Measurements from ENCODE around the gene ANXA9. TPM values are rescaled to one million over a fixed set of nuclear protein-coding genes. Genes with fewer than 3 reads are reported as not detected.

The ANXA9 gene
- total and polyA plus RNA-seq, 2 of the 4 experiments (the other 2 are of a cell fraction) = 0.21 to 0.36 TPM

DNA sequence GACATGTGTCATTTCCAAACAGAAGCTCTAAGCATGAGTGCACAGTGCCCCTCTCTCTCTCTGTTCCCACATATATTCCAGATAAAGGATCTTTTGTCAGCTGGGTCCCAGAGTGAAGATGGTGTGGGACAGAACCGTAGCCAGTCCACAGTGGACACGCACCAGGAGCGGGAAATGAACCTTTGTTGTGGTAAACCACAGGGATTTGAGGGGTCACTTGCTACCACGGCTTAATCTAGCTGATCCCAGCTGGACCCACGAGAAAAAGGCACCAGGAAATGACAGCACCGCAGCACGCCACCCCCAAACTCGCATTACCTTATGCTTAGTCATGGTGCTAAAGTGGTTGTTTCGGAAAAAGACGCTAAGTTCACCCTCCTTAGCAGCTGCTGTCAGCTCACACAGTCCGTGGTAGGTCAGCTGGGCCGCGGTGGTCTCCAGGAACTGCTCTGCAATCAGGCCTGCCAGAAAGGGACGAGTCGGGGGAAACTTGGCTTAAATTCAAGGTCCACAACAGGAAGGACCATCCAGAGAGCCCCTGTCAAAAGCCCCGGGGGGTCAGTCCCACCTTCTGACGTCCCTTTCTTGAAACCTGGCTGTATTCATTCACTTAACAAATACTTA, 17.1 kb downstream of the ANXA9 start:
- H4K20me1 ChIP-seq (ENCODE audit: insufficient read depth, low read length) = no peaks in the 10 kb centered on the region
- CTCF ChIA-PET = no interaction called here
- no peak for TF ChIP-seq SMC3 (IDR thresholded peaks at IDR 0.05; ENCODE audit: low read depth, low read length)
- no peak for TF ChIP-seq CEBPB (IDR thresholded peaks at IDR 0.05; ENCODE audit: low read depth, low read length)
- TF ChIP-seq, protein P1, sequence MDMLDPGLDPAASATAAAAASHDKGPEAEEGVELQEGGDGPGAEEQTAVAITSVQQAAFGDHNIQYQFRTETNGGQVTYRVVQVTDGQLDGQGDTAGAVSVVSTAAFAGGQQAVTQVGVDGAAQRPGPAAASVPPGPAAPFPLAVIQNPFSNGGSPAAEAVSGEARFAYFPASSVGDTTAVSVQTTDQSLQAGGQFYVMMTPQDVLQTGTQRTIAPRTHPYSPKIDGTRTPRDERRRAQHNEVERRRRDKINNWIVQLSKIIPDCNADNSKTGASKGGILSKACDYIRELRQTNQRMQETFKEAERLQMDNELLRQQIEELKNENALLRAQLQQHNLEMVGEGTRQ (IDR thresholded peaks at IDR 0.05; ENCODE audit: low read depth, low read length) = no peak; the same call in 1 of the 2 replicates
- TF ChIP-seq POLR2A (IDR thresholded peaks at IDR 0.05; ENCODE audit: low read depth, low read length) = no peak
- no peak for TF ChIP-seq RFX5 (IDR thresholded peaks at IDR 0.05; ENCODE audit: low read depth, low read length)
- TF ChIP-seq BHLHE40 (IDR thresholded peaks at IDR 0.05; ENCODE audit: low read depth, low read length) = peak; percentile 51
- TF ChIP-seq MAFK (IDR thresholded peaks at IDR 0.05; ENCODE audit: low read depth, low read length) = 0 out of 2 replicates have a peak, but pooled peaks have one; percentile 19
- no peak for TF ChIP-seq CTCF (conservative IDR thresholded peaks at IDR 0.05; ENCODE audit: low read depth, low read length)
- no peak for TF ChIP-seq RAD21 (IDR thresholded peaks at IDR 0.05; ENCODE audit: low read length)
- TF ChIP-seq ELK1 (IDR thresholded peaks at IDR 0.05; ENCODE audit: borderline replicate concordance, low read depth, low read length) = no peak
- TF ChIP-seq RCOR1 (IDR thresholded peaks at IDR 0.05; ENCODE audit: insufficient replicate concordance, low read length) = peak; percentile 28
- TF ChIP-seq NFE2L2 (IDR thresholded peaks at IDR 0.05; ENCODE audit: low read depth, low read length) = peak; percentile 91
- TF ChIP-seq MXI1 (IDR thresholded peaks at IDR 0.05; ENCODE audit: borderline replicate concordance, low read depth, low read length) = no peak
- TF ChIP-seq MAZ (IDR thresholded peaks at IDR 0.05; ENCODE audit: borderline replicate concordance, low read depth, low read length) = no peak

More for the DNA sequence above, 17.1 kb downstream of the ANXA9 start:
- 59% methylated on average over 7 of the region's 17 CpGs; no CpG with 5 or more reads in 1 of the 2 experiments for WGBS, 2 experiments (ENCODE audit: extremely low coverage in 2 of 2, insufficient read length in 1 of 2)
- no peak overlapping the region for H2AK9ac ChIP-seq (replicated peaks; ENCODE audit: low read depth, low read length, poor library complexity)
- H3K9me1 ChIP-seq (ENCODE audit: insufficient read depth, low read length) = peaks cover 8% of the 10 kb centered on the region; the same call in 1 of the 2 replicates
- peak overlapping the region; percentile 71; the same call in 1 of the 2 replicates for H3K14ac ChIP-seq (replicated peaks; ENCODE audit: low read depth, low read length)
- H2BK5ac ChIP-seq (ENCODE audit: low read depth, low read length, poor library complexity, severe bottlenecking) = peak overlapping the region; percentile 51
- peak overlapping the region; percentile 41; the same call in 1 of the 2 replicates for H3K18ac ChIP-seq (ENCODE audit: low read depth, low read length)
- peak overlapping the region; percentile 65 for H2BK120ac ChIP-seq (ENCODE audit: low read depth, low read length)
- H3K4me2 ChIP-seq (ENCODE audit: low read depth, low read length) = no peak overlapping the region
- H3K56ac ChIP-seq (ENCODE audit: extremely low read depth, insufficient read depth, low read length) = no peak overlapping the region
- H3K4me1 ChIP-seq (ENCODE audit: control insufficient read depth, insufficient read depth, low read length) = peaks cover 6% of the 10 kb centered on the region
- H2BK20ac ChIP-seq (ENCODE audit: low read depth, low read length) = peak overlapping the region; percentile 79; the same call in 1 of the 2 replicates
- no peak overlapping the region for H3K9ac ChIP-seq (ENCODE audit: low read depth, low read length)
- H2BK15ac ChIP-seq (ENCODE audit: low read depth, low read length) = peak overlapping the region; percentile 64; the same call in 1 of the 3 replicates
- peak overlapping the region; percentile 5 to 69; a peak in 2 of 4 replicates for H4K8ac ChIP-seq (ENCODE audit: low read depth in 2 of 2, low read length in 2 of 2)
- no peaks in the 10 kb centered on the region for H3K27me3 ChIP-seq (ENCODE audit: control insufficient read depth, insufficient read depth, low read length)
- intact Hi-C loops (cut with micrococcal nuclease) = no loop called here
- POLR2A ChIA-PET (ENCODE audit: unreplicated experiment) = no interaction called here
- peak overlapping the region; percentile 59; the same call in 1 of the 2 replicates for H2AK5ac ChIP-seq (ENCODE audit: low read depth, low read length)
- BruUV-seq (replicated peaks) = no TSS peak
- H3K79me1 ChIP-seq (ENCODE audit: low read depth in 1 of 2, low read length in 2 of 2) = no peaks in the 10 kb centered on the region; a peak in 1 of 4 replicates
- dilution Hi-C loops (cut with HindIII; ENCODE audit: low sequenced_read_pairs, unreplicated experiment) = no loop called here
- peak overlapping the region; percentile 49 for H4K91ac ChIP-seq (ENCODE audit: insufficient read depth, low read depth, low read length)
- ATAC-seq (ENCODE audit: low read depth) (peak; percentile 48), DNase-seq (peak; percentile 87)
- H3K4me3 ChIP-seq (ENCODE audit: insufficient read depth, low read depth, low read length) = no peak overlapping the region
- H4K5ac ChIP-seq (ENCODE audit: low read depth, low read length) = peak overlapping the region; percentile 17; the same call in 1 of the 2 replicates
- peak overlapping the region; percentile 72 for H3K4ac ChIP-seq (ENCODE audit: low read depth, low read length)
- no peaks in the 10 kb centered on the region for H3K9me3 ChIP-seq (ENCODE audit: control insufficient read depth, insufficient read depth, low read length)
- H3K27ac ChIP-seq (ENCODE audit: insufficient read depth, low read length) = no peak overlapping the region
- peak overlapping the region; percentile 68; the same call in 1 of the 2 replicates for H3K23ac ChIP-seq (ENCODE audit: low read depth, low read length)
- peaks cover 34% of the 10 kb centered on the region for H3K36me3 ChIP-seq (ENCODE audit: control insufficient read depth, insufficient read depth, low read length)
- in situ Hi-C loops (cut with MboI; ENCODE audit: low sequenced_read_pairs) = no loop called here
- H2AFZ ChIP-seq (replicated peaks; ENCODE audit: low read length, poor library complexity) = peak overlapping the region; percentile 74

Data from IMR-90 (cell line).